Activated CD8-positive, alpha-beta memory T cell treated with anti-CD3 and anti-CD28 coated beads for 4 hours (primary cell): ENCODE results near the gene SRI.

Experiments used
- DNase-seq, 2 donors: peaks; one replicate each; pipeline ENCODE4 v3.0.0-alpha.2; 2020; ENCODE audit warnings: low read depth in 2 of 2

SRI gene

DNA sequence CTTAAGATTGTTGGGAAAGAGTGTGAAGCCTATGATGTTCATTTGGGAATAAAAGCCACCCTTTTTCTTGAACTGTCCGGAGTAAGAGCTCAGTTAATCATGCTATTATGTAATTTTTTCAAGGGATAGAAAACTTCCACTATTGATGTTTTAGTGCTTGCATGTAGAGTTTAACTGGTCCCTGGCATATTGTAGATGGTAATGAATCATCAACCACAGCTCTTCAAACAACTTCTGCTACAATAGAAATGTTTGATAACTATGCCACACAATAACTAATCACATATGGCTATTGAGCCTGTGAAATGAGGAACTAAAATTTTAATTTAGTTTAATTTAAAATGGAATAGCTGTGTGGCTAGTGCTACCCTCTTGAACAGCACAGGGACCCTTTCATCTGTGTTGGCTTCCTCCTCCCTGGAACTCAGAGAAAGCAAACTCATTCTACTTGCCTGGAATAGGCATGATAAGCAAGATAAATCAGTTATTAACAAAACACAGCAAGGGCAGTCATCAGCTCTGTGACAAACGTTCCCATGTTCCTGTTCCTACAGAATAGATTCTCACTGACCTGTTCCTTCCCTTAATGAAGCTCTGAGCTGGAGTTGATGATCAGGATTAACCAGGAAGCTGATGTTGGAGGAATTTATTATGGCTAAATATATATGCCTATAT, 4.9 kb upstream of the SRI start:
- no peak for DNase-seq

GRCh38 chr7:88223265-88223664, 3.4 kb upstream of the SRI start:
- DNase-seq: no peak

GRCh38 chr7:88218836-88219605, 817 bp downstream of the SRI start:
- no peak for DNase-seq

- DNase-seq: no peak
These were observed 1.5 kb downstream of the SRI start for GRCh38 chr7:88218429-88218745.

- no peak for DNase-seq
These were observed 2.0 kb downstream of the SRI start for GRCh38 chr7:88217675-88218428.

DNA sequence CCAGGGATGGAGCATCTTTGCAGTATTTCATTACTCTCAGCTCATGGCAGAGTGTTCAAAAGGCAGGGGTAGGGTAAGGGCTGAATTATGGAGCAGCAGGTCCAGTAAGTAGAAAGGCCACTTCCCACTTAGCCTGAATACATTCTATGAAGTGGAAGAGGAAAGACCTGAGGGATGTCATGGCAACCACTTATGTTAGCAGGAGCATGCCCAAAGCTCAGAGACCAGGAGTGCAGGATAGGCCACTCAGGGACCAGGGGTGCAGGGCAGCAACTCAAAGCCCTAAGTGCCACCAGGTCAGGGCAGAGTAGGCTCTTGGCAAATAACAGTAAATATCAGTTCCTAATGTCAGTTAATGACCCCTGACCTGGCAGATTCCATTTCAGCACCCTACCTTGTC, 3.6 kb downstream of the SRI start:
- DNase-seq: no peak

DNA sequence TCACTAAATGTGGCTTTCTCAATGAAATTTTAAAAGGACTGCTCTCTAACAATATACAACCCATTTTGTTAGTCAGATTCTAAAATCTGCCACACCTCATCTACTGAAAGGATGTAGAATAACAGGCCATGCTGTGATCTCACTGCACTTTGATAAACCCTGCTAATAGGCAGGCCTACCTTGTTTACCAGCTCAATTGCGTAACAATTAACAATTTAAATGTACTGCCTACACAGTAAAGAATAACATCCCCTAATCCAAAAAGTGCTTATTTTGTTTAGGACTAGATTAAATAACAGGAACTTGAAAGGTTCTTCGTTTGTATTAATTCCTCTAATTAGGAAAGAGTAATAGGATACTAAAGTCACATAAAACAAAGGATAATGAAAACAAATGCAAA, 4.5 kb downstream of the SRI start:
- no peak for DNase-seq

GRCh38 chr7:88214456-88214855, 5.4 kb downstream of the SRI start:
- DNase-seq: no peak

DNA sequence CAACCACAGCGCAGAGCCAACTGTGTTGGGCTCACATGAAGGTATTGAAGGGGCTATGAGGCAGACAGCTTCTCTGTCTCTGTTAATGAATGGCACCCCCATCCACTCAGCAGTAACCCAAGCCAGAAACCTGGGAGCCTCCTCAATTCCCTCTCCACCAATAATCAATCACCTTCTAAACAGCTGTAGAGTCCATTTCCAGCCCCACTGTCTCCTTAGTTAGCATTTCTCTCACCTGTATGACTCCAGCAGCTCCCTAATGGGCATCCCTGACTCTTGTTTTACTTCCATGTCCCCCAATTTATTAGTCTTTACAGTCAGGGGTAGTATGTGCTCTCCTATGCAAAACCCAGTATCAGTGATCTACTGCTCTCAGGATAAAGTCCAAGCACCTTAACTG, 6.9 kb downstream of the SRI start:
- DNase-seq: no peak

DNA sequence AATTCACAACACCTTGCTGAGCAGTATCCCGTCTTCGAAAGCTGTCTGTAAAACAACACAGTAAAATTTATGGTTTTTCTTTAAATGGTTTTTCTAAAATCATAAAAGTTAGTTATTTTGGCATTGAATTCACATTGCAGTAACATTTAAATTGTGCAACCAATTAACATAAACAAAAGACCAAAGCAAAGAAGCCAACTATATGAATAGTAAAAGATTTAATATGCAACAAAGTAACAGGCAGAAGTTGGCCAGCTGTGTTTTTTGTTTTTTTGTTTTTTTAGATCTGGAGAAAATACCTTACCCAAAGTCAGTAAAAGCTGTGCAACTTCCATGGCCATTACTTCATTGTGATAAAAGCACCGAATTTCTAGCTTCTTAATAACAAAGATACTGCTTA, 11.3 kb downstream of the SRI start:
- no peak for DNase-seq

DNA sequence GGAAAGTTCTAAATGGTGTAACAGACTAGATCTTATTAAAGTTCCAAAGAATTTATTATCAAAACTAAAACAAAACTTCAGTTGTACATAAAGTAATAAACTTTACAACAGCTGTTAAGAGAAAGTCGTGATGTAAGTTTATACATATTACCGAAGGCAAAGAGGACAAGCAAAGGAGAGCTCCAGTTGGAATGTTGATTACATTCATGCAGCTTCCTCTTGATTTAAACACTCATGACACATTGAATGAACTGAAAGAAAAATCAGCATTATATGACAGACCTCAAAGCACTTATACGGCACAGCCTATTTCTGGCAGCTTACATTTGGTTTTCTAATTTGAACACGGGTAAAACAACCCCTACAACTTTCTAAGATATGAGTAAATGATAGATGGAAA, 13.6 kb downstream of the SRI start:
- DNase-seq: no peak

- DNase-seq: no peak
These were observed 14.7 kb downstream of the SRI start for GRCh38 chr7:88205179-88205578.

- DNase-seq: no peak
These were observed 15.2 kb downstream of the SRI start for GRCh38 chr7:88204525-88205110.

- no peak for DNase-seq
These were observed 16.4 kb downstream of the SRI start for GRCh38 chr7:88203401-88203800.

DNA sequence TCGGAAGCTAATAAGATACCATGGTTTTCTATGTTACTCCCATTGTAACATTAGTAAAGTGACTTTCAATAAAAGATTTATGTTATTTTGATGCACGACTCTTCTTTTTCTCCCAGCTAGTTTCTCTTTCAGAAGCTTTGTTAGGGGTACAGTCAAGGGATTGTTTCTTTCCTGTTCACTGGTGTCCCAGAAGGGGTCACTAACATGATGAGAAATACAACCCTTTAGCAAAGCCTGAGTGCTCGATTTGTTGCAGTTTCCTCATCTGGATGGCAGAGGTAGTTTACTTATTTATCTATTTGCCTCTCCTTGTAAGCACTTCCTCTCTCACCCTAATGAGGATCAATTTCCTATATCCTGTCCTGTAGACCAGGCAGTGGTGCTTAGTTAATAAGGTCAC, 17.0 kb downstream of the SRI start:
- no peak for DNase-seq

DNA sequence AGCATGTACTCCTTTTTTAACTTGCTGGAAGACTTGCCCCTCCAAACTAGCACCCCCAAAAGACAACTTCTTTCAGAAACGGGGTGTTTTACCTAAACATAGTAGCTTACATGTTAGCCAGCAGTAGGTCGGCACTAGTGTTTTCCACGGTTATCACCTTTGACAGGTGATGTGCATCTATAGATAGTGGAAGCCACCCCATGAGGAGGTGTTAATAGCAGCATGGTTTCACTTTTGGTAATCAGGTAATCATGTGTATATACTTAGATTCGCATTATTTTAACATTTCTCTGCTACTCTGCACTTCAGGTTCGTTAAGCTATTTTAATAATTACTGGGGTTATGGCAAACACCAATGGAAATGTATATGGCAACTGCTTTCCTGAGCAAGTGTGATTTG, 17.6 kb downstream of the SRI start:
- DNase-seq: no peak

- no peak for DNase-seq
These were observed 18.5 kb downstream of the SRI start for GRCh38 chr7:88201305-88201704.

DNA sequence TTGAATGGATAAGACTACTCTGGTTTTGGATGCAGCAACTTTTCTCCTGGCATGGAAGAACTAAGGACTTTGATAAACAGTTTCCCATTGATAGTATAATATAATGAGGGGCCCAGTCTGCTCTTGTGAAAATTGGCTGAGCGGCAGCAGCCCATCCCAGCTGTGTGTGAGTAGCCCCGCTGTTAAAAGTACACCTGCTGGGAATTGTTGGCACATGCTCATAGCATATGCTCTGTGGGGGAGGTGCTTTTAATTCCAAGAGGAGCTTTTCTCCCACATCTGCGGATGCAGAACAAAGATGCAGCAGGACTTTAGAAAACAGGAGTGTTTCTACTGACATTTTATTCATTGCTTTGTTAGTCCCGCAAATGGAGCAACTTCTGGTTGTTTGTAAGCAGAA, 19.0 kb downstream of the SRI start:
- DNase-seq: no peak

GRCh38 chr7:88200261-88200660, 19.6 kb downstream of the SRI start:
- no peak for DNase-seq

GRCh38 chr7:88191911-88192310, 27.9 kb downstream of the SRI start:
- no peak for DNase-seq

DNA sequence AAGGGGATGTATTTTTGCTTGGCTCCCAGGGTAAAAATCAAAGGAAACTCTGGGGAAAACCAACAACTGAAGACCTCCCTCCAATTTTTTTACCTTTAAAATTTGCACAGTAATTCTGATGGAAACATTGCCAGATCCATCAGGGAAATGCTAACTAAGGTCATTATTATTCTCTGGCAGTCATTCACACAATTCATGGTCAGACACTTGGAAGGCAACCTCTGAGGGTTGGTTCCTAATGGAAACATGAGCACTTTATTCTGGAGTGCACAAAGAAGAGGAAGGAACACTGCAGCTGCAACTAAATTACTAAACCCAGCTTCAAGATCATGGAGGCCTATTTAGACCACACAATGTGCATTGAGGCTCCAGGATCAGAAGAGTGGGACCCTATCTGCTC, 34.2 kb downstream of the SRI start:
- no peak for DNase-seq

GRCh38 chr7:88184848-88185304, 35.0 kb downstream of the SRI start:
- no peak for DNase-seq

DNA sequence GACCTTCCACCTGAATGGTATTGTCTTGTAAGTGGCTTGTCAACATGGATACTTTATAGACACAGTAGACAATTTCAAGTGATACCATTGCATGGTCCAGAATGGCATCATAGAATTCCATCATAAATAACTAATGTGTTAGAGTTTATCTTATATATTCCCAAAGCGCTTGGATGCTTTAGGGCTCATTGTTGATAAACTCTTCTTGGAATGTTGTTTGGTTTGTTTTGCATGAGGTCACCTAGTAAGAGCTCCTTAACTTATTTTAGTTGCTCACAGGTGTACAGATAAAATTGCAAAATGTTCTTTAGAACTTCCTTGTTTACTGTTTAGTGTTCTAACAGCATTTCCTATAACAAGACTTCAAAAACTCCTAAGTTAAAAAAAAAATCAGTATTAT, 36.8 kb downstream of the SRI start:
- DNase-seq: no peak
